CD4-positive, alpha-beta T cell treated with Interleukin-17A for 4 hours (primary cell): ENCODE results near the gene PSMD9.
"Not testable (repeated sequence)": the region's sequence is repeated elsewhere in the genome, so short reads cannot be mapped to it uniquely, and the experiment has no call there.

Source experiments
- DNase-seq: peaks from one replicate; pipeline ENCODE4 v3.0.0-alpha.2; 2020; ENCODE audit warnings: mixed read lengths

Gene PSMD9

GRCh38 chr12:121888478-121889273, at the start of gene PSMD9:
Gene PSMD9 (plus strand): TSS chr12:121888790. CDS start chr12:121888857, 67 bp downstream.
- peak; percentile 99 for DNase-seq

- peak; percentile 100 for DNase-seq
Measured at GRCh38 chr12:121839106-121839992, 49.2 kb upstream of the PSMD9 start.

GRCh38 chr12:121839993-121840761, 48.4 kb upstream of the PSMD9 start:
- no peak for DNase-seq

- no peak for DNase-seq
Measured at GRCh38 chr12:121843236-121843982, 45.2 kb upstream of the PSMD9 start.

- DNase-seq: no peak
Measured at GRCh38 chr12:121845701-121846100, 42.9 kb upstream of the PSMD9 start.

GRCh38 chr12:121849211-121849610, 39.4 kb upstream of the PSMD9 start:
- DNase-seq: no peak

- DNase-seq: no peak
Measured at GRCh38 chr12:121849665-121850064, 38.9 kb upstream of the PSMD9 start.

GRCh38 chr12:121852392-121852791, 36.2 kb upstream of the PSMD9 start:
- not testable (repeated sequence) for DNase-seq

GRCh38 chr12:121857322-121858246, 31.0 kb upstream of the PSMD9 start:
- DNase-seq: no peak

- no peak for DNase-seq
Measured at GRCh38 chr12:121858318-121858661, 30.3 kb upstream of the PSMD9 start.

- no peak for DNase-seq
Measured at GRCh38 chr12:121858662-121859572, 29.7 kb upstream of the PSMD9 start, which contains the start of gene HPD. Gene HPD (minus strand): TSS chr12:121858859. CDS start chr12:121858823, 36 bp downstream.

GRCh38 chr12:121860257-121860656, 28.3 kb upstream of the PSMD9 start:
- no peak for DNase-seq

GRCh38 chr12:121860699-121861098, 27.9 kb upstream of the PSMD9 start:
- DNase-seq: not testable (repeated sequence)

- no peak for DNase-seq
Measured at GRCh38 chr12:121861636-121862254, 26.8 kb upstream of the PSMD9 start.

- DNase-seq: no peak
Measured at GRCh38 chr12:121866331-121866730, 22.3 kb upstream of the PSMD9 start.

- DNase-seq: not testable (repeated sequence)
Measured at GRCh38 chr12:121869229-121869628, 19.4 kb upstream of the PSMD9 start.

GRCh38 chr12:121871467-121871866, 17.1 kb upstream of the PSMD9 start:
- DNase-seq: no peak

- no peak for DNase-seq
Measured at GRCh38 chr12:121872546-121873215, 15.9 kb upstream of the PSMD9 start.

GRCh38 chr12:121873216-121873569, 15.4 kb upstream of the PSMD9 start:
- DNase-seq: no peak
